ENCODE data around the gene EIF3B. TPM values are rescaled to one million over a fixed set of nuclear protein-coding genes. Genes with fewer than 3 reads are reported as not detected.
A peak's percentile ranks its signal among the peaks of the same experiment; 100 is the strongest.

The EIF3B gene
- total RNA-seq, 6 experiments from 2014 or later, result 175 to 207 (median 180) TPM

- Mint-ChIP-seq H3K4me1 (ENCODE audit: low read depth) (peaks cover 13% of the 10 kb centered on the region), H3K27me3 (ENCODE audit: insufficient read depth) (no peaks in the 10 kb centered on the region)
Observed at GRCh38 chr7:2316578-2316977, 38.0 kb upstream of the EIF3B start.

GRCh38 chr7:2317556-2318293 is 36.9 kb upstream of the EIF3B start:
- peaks cover 2% of the 10 kb centered on the region for H3K4me1 Mint-ChIP-seq (ENCODE audit: low read depth)
- no peak for DNase-seq
- H3K36me3 Mint-ChIP-seq (ENCODE audit: low read depth), result no peaks in the 10 kb centered on the region
- H3K27ac Mint-ChIP-seq, result no peak overlapping the region
- no peaks in the 10 kb centered on the region for H3K9me3 Mint-ChIP-seq
- no peak overlapping the region for H3K4me3 Mint-ChIP-seq
- TF ChIP-seq CTCF (IDR thresholded peaks at IDR 0.05), result no peak
- H3K27me3 Mint-ChIP-seq (ENCODE audit: insufficient read depth), result no peaks in the 10 kb centered on the region

More at GRCh38 chr7:2316578-2316977, 38.0 kb upstream of the EIF3B start:
- Mint-ChIP-seq H3K9me3 (no peaks in the 10 kb centered on the region), H3K4me3 (no peak overlapping the region), H3K36me3 (ENCODE audit: low read depth) (peaks cover 5% of the 10 kb centered on the region; the same call in 1 of the 2 replicates), H3K27ac (no peak overlapping the region)
- DNase-seq, result no peak
- TF ChIP-seq CTCF (IDR thresholded peaks at IDR 0.05), result no peak

GRCh38 chr7:2321020-2321419 is 33.6 kb upstream of the EIF3B start:
- DNase-seq, result peak; percentile 7

GRCh38 chr7:2325162-2325561 is 29.5 kb upstream of the EIF3B start:
- no peak for DNase-seq
- no peaks in the 10 kb centered on the region for H3K4me1 Mint-ChIP-seq (ENCODE audit: low read depth)
- H3K27me3 Mint-ChIP-seq (ENCODE audit: insufficient read depth), result no peaks in the 10 kb centered on the region
- H3K36me3 Mint-ChIP-seq (ENCODE audit: low read depth), result no peaks in the 10 kb centered on the region
- no peak overlapping the region for H3K27ac Mint-ChIP-seq
- no peak overlapping the region for H3K4me3 Mint-ChIP-seq
- no peak for TF ChIP-seq CTCF (IDR thresholded peaks at IDR 0.05)
- no peaks in the 10 kb centered on the region for H3K9me3 Mint-ChIP-seq

More at GRCh38 chr7:2321020-2321419, 33.6 kb upstream of the EIF3B start:
- H3K27me3 Mint-ChIP-seq (ENCODE audit: insufficient read depth), result no peaks in the 10 kb centered on the region
- 0 out of 2 replicates have a peak, but pooled peaks have one; percentile 13 for TF ChIP-seq CTCF (IDR thresholded peaks at IDR 0.05)
- H3K36me3 Mint-ChIP-seq (ENCODE audit: low read depth), result no peaks in the 10 kb centered on the region
- H3K27ac Mint-ChIP-seq, result no peak overlapping the region
- no peak overlapping the region for H3K4me3 Mint-ChIP-seq
- no peaks in the 10 kb centered on the region for H3K4me1 Mint-ChIP-seq (ENCODE audit: low read depth)
- no peaks in the 10 kb centered on the region for H3K9me3 Mint-ChIP-seq

- no peak for DNase-seq
- TF ChIP-seq CTCF (IDR thresholded peaks at IDR 0.05), result no peak
- Mint-ChIP-seq H3K36me3 (ENCODE audit: low read depth) (no peaks in the 10 kb centered on the region), H3K4me3 (no peak overlapping the region), H3K27ac (no peak overlapping the region), H3K9me3 (no peaks in the 10 kb centered on the region), H3K27me3 (ENCODE audit: insufficient read depth) (no peaks in the 10 kb centered on the region), H3K4me1 (ENCODE audit: low read depth) (no peaks in the 10 kb centered on the region)
Observed at GRCh38 chr7:2326951-2327350, 27.7 kb upstream of the EIF3B start.

Data from HFFc6 (cell line).